DND-41 (cell line): ENCODE data around the gene ADH5.
"Not testable (repeated sequence)": the region's sequence is repeated elsewhere in the genome, so short reads cannot be mapped to it uniquely, and the experiment has no call there.

Source experiments
- ATAC-seq: fragments of 200-7000 bp; cut with Tn5 transposase; 3 replicates; pipeline ENCODE4 v1.9.1; 2021; ENCODE audit warnings: low read depth; ENCODE audit not compliant: insufficient read depth
- DNase-seq: peaks from one replicate; pipeline ENCODE4 v3.0.0-alpha.2; 2020
- H2AFZ ChIP-seq: 2 replicates; pipeline ENCODE4 v1.6.0; 2012; ENCODE audit warnings: low read depth, low read length
- H3K27ac ChIP-seq: 2 replicates; pipeline ENCODE4 v1.5.1; 2012; ENCODE audit warnings: low read length, inconsistent platforms
- H3K27me3 ChIP-seq: fragments of 200-600 bp; sonication (generic); 2 replicates; pipeline ENCODE4 v1.6.0; 2012; ENCODE audit warnings: low read length, mild to moderate bottlenecking, inconsistent platforms; ENCODE audit not compliant: insufficient read depth, poor library complexity
- H3K36me3 ChIP-seq: 2 replicates; pipeline ENCODE4 v1.5.1; 2012; ENCODE audit warnings: low read length, inconsistent platforms; ENCODE audit not compliant: insufficient read depth
- H3K4me1 ChIP-seq: 2 replicates; pipeline ENCODE4 v1.5.1; 2012; ENCODE audit warnings: mild to moderate bottlenecking, low read length; ENCODE audit not compliant: insufficient read depth
- H3K4me2 ChIP-seq: 2 replicates; pipeline ENCODE4 v1.6.0; 2012; ENCODE audit warnings: mild to moderate bottlenecking, moderate library complexity, low read length, inconsistent platforms; ENCODE audit not compliant: insufficient read depth
- H3K4me3 ChIP-seq, 2 experiments: fragments of 200-600 bp in 1 of 2; shearing (Covaris generic) in 1 of 2; 2 replicates each; pipeline ENCODE4 v1.5.1; 2012 to 2016; ENCODE audit warnings: inconsistent platforms in 2 of 2, low read length in 2 of 2, mild to moderate bottlenecking in 2 of 2, low read depth in 1 of 2, moderate library complexity in 1 of 2
- H3K79me2 ChIP-seq: 2 replicates; pipeline ENCODE4 v1.6.0; 2012; ENCODE audit warnings: low read length, inconsistent platforms; ENCODE audit not compliant: insufficient read depth
- H3K9ac ChIP-seq: 2 replicates; pipeline ENCODE4 v1.6.0; 2012; ENCODE audit warnings: low read depth, mild to moderate bottlenecking, inconsistent platforms, low read length, moderate library complexity
- H3K9me3 ChIP-seq: 2 replicates; pipeline ENCODE4 v1.5.1; 2012; ENCODE audit warnings: low read length, moderate library complexity, mild to moderate bottlenecking, inconsistent platforms; ENCODE audit not compliant: insufficient read depth, severe bottlenecking
- H4K20me1 ChIP-seq: 2 replicates; pipeline ENCODE4 v1.6.0; 2012; ENCODE audit warnings: low read length; ENCODE audit not compliant: insufficient read depth
- CTCF ChIP-seq: IDR thresholded peaks from 2 replicates; pipeline ENCODE4 v1.5.1; 2012; ENCODE audit warnings: borderline replicate concordance, low read length, moderate library complexity, mild to moderate bottlenecking; ENCODE audit not compliant: poor library complexity, severe bottlenecking; ENCODE audit errors: extremely low read depth
- EZH2 ChIP-seq: IDR thresholded peaks from 3 replicates; pipeline ENCODE4 v1.6.1; 2012; ENCODE audit warnings: borderline replicate concordance, low read depth, mild to moderate bottlenecking, moderate library complexity, low read length, inconsistent platforms; ENCODE audit not compliant: severe bottlenecking

The ADH5 gene

GRCh38 chr4:99027304-99027703 is 61.3 kb downstream of the ADH5 start:
- Histone ChIP-seq H3K27ac (no peak overlapping the region), H3K4me1 (no peaks in the 10 kb centered on the region), H3K9me3 (no peaks in the 10 kb centered on the region), H3K36me3 (peaks cover 25% of the 10 kb centered on the region), H3K4me2 (no peak overlapping the region), H4K20me1 (peaks cover 16% of the 10 kb centered on the region; the same call in 1 of the 2 replicates), H3K27me3 (no peaks in the 10 kb centered on the region), H3K4me3 (no peak overlapping the region), H2AFZ (no peak overlapping the region), H3K9ac (no peak overlapping the region), H3K79me2 (peaks cover 91% of the 10 kb centered on the region)
- ATAC-seq (no peak), DNase-seq (no peak)
- TF ChIP-seq CTCF (no peak), EZH2 (no peak)

- Histone ChIP-seq H3K27me3 (no peaks in the 10 kb centered on the region), H3K4me1 (no peaks in the 10 kb centered on the region), H3K79me2 (peaks cover 94% of the 10 kb centered on the region), H3K9ac (no peak overlapping the region), H3K4me3 (no peak overlapping the region), H2AFZ (no peak overlapping the region), H3K36me3 (peaks cover 19% of the 10 kb centered on the region; the same call in 1 of the 2 replicates), H3K4me2 (no peak overlapping the region), H3K9me3 (peaks cover 4% of the 10 kb centered on the region), H3K27ac (no peak overlapping the region), H4K20me1 (peaks cover 16% of the 10 kb centered on the region; the same call in 1 of the 2 replicates)
- no peak for ATAC-seq
- DNase-seq = no peak
- no peak for TF ChIP-seq CTCF
- TF ChIP-seq EZH2 = no peak
Observed at GRCh38 chr4:99025506-99025905, 63.1 kb downstream of the ADH5 start.

- Histone ChIP-seq H2AFZ (no peak overlapping the region), H3K4me3 (no peak overlapping the region), H3K36me3 (peaks cover 19% of the 10 kb centered on the region; the same call in 1 of the 2 replicates), H3K9me3 (peaks cover 11% of the 10 kb centered on the region), H4K20me1 (peaks cover 16% of the 10 kb centered on the region; the same call in 1 of the 2 replicates), H3K79me2 (peaks cover 95% of the 10 kb centered on the region), H3K4me2 (no peak overlapping the region), H3K4me1 (no peaks in the 10 kb centered on the region), H3K27me3 (no peaks in the 10 kb centered on the region), H3K27ac (no peak overlapping the region), H3K9ac (no peak overlapping the region)
- ATAC-seq (no peak), DNase-seq (no peak)
- TF ChIP-seq EZH2 (no peak), CTCF (no peak)
Observed at GRCh38 chr4:99024481-99025275, 63.9 kb downstream of the ADH5 start.

GRCh38 chr4:99023800-99024251 is 64.8 kb downstream of the ADH5 start:
- not testable (repeated sequence) for H3K4me2 ChIP-seq

More at GRCh38 chr4:99023800-99024251, 64.8 kb downstream of the ADH5 start:
- not testable (repeated sequence) for H3K27ac ChIP-seq, H3K4me3 ChIP-seq, H3K27me3 ChIP-seq, H2AFZ ChIP-seq, ATAC-seq, DNase-seq, H3K9ac ChIP-seq, H3K4me1 ChIP-seq
- Histone ChIP-seq H3K9me3 (peaks cover 17% of the 10 kb centered on the region), H3K79me2 (peaks cover 98% of the 10 kb centered on the region), H4K20me1 (peaks cover 16% of the 10 kb centered on the region; the same call in 1 of the 2 replicates), H3K36me3 (peaks cover 20% of the 10 kb centered on the region; the same call in 1 of the 2 replicates)
